GM18861 (cell line): ENCODE results near the gene MBP.
"Not testable (repeated sequence)": the region's sequence is repeated elsewhere in the genome, so short reads cannot be mapped to it uniquely, and the experiment has no call there.

Source experiments
- ATAC-seq: cut with Tn5 transposase; IDR thresholded peaks from one replicate; pipeline ENCODE4 v1.9.1; 2021; ENCODE audit not compliant: unreplicated experiment

MBP gene

DNA sequence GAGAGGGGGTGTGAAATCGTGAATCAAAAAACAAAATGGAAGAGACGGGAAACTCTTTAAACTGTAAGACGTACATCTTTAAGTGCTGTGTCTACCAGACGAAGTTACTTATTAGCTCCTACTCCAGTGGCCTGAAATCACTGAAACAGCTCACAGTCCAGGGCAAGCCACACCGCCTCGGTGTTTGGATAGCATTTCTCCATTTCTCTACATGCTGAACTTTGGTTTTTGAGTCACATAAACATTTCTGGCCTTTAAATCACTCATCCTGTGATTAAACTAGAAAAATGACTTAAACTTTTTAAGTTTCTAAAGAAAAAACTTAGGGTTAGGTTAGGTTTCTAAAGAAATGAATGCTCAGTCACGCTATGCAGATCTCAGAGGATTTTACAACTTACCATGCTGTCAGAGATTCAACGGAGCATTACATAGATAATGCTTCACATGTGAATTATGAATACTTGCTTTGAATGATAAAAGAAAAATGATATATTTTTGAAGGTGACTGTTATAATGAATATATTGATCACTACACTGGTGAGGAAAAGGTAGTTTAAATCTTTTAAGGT, 138.4 kb downstream of the MBP start:
- no peak for ATAC-seq

- no peak for ATAC-seq
These were observed 139.0 kb downstream of the MBP start for GRCh38 chr18:76993573-76993972.

DNA sequence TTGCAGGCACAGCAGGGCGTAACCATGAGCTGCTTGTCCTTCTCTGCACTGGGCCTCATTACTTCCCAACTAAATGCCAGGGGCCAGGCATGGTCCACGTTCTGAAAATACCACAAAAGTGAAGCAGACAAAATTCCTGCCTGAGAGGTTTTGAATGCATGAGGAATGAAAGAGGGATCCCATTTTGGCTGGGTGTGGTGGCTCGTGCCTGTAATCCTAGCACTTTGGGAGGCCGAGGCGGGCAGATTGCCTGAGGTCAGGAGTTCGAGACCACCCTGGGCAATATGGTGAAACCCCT, 139.5 kb downstream of the MBP start:
- no peak for ATAC-seq

DNA sequence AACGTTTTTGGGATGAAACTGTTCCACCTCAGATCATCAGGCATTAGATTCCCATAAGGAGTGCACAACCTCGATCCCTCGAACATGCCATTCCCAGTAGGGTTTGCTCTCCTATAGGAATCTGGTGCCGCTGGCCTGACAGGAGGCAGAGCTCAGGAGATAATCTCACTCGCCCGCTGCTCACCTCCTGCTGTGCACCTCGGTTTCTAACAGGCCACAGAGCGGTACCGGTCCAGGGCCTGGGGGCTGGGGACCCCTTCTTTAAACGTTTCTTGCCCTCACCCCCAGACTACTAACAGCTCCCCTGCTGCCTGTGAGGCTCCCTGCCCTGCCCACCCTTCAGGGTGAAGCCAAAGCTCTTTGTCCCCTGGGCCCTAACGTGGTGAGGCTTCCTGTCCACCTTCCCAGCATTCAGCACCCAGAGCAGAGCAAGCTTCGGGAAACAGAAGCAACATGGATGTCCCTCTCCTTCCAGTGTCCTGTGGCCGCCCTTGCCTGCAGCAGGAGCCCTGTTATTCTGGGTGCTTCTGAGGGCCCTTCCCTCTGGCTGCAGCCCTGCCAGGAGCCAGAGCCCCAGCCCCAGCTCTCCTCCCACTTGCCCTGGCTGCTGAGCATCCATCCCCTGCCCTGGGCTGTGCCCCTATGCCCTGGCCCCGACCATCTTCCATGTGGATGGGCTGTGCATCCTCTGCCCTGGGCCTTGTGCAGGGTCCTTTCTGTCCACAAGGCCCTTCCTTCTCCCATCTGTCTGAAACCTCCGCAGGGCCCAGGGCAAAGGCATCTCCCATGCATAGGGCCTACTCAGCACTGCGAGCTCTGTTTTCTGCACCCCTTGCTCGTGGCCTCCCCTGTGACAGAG, 140.1 kb downstream of the MBP start:
- no peak for ATAC-seq

- no peak for ATAC-seq
These were observed 141.4 kb downstream of the MBP start for GRCh38 chr18:76991021-76991688.

- ATAC-seq: not testable (repeated sequence)
These were observed 142.1 kb downstream of the MBP start for GRCh38 chr18:76990343-76991020.

DNA sequence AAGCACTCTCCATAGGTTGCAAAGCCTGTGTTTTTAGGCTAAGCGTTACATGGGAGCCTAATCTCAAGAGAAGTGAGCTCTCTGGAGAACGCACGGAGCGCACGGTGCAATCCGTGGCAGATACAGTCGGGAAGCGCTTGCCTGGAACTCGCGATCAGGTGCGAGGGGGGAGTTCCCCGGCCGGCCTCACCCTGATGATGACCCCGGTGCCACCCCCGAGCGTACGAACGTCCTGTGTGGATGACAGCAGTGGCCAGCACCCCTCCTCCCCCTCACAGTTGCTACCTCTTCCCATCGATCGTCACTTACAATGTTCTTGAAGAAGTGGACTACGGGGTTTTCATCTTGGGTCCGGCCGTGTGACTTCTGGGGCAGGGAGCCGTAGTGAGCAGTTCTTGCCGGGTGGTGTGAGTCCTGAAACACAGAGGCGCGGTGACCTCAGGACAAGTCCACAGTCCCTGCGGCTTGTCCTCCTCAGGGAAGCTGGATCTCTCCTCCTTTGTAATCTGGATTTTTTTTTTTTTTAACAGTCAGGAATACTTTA, 142.9 kb downstream of the MBP start:
- ATAC-seq: no peak

GRCh38 chr18:76988827-76989646, 143.5 kb downstream of the MBP start:
- no peak for ATAC-seq

DNA sequence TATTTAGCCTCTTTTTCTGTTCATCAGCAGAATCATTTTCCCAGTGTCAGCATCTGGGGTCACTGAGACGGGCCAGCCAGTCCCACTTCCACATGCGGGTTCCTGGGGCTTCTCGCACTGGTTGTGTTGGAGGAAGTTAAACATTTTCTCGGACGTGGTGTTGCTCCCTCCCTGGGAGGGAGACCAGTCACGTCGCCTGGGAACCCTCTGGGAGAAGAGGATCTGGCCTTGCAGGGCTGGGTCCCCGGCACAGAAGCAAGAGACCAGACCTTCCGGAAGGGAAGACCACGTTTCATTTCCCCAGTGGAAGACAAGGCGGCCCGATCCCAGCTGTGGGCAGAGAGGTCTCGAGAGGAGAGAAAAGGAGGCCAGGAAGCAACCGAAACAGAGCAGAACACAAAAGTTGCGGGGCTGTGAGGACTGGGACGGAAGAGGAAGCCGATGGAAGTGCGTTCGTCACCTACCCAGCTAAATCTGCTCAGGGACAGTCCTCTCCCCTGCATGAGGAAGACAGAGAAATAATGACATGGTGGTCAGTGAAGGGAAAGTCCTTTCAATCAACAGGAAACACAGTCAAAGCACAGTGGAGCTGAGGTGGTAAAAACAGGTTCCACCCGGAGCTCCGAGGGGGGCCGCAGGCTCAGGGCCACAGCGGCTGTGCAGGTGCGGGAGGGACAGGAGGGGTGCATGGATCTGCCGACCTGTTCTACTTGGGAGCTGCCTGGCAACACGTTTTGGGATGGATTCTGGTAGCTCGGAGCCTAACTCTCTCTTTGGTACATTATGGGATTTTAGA, 144.4 kb downstream of the MBP start:
- no peak for ATAC-seq

DNA sequence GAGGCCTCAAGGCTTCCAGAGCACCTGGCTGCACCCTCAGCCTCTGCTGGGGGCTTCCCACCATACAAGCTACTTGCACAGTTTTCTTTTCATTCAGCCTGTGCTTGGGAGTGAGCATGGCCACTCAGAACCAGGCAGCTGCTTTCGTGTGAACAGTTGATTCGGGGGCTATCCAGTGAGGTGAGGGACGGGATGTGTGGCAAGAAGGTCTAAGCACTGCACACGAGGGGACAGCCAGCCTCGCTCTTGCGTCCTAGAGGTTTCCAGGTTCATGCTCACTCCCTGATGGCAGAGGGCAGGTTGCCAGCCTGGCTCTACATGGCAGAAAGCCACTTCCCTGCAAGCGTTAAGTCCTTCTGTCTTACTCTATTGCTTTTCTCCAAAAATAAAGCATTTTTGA, 146.2 kb downstream of the MBP start:
- ATAC-seq: no peak

DNA sequence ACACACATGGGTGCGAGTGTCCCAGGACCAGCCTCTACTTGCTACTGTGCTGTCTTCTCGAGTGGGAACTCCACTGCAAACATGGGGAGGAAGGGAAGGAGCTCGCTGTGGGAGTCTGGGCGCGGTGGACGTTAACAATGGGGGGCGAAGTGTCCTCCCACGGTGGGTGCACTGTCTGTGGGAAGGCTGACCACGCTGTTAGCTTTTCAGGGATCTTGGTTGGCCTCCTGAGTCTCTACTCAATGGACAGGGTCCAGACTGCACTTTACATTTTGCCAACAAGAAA, 146.7 kb downstream of the MBP start:
- ATAC-seq: no peak

- no peak for ATAC-seq
These were observed 147.2 kb downstream of the MBP start for GRCh38 chr18:76985156-76985950.

- no peak for ATAC-seq
These were observed 148.1 kb downstream of the MBP start for GRCh38 chr18:76984193-76985155.

- ATAC-seq: no peak
These were observed 149.0 kb downstream of the MBP start for GRCh38 chr18:76983613-76984051.

GRCh38 chr18:76982841-76983583, 149.6 kb downstream of the MBP start:
- peak; percentile 63 for ATAC-seq

DNA sequence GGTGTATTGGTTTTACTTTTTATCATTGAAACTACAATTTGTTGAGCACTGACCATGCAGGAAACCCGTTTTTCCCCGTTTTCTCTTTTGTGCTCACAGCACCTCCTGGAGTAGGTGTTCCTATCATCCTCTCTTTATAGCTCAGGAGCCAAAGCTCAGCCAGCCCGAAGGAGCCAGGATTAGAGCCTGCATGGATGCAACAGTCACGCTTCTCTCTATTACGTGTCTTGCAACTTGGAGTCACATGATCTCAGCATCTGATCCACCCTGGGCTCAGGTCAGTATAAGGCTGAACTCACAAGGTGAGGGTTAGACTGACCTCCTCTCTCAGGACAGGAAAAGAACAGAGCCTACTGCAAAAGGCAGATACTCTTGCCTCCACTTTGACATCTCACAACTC, 150.5 kb downstream of the MBP start:
- ATAC-seq: no peak

DNA sequence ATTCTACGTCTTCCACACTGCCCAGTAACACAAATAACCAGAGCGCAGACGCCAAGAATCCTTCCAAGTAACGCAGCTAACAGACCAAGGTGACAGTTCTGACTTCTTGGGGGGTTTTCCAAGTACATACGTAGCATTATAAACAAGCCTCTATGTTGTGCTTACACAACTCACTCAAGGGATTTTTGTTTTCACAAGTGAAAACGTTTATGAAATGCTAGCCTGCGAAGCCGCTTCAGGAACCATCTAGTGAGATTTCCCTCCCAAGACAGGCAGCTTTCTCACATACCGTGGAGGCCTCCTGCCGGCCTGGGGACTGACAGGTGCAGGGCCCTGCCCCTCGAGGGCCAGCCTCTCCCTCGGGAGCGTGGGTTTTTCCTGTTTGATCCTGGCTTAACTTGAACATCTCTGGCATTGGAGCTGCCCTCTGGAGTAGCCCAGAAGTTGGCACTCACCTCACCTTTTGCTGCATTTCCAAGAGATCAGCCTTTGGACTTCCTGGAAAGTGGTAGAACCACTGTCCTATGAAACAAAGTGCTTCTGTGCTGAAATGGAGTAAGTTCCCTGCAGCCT, 151.1 kb downstream of the MBP start:
- ATAC-seq: peak; percentile 40
